Skeletal muscle satellite cell (primary cell): ENCODE results near the gene THTPA. TPM values are rescaled to one million over a fixed set of nuclear protein-coding genes. Genes with fewer than 3 reads are reported as not detected.

ENCODE experiments used
- H3K27me3 ChIP-seq: 2 replicates; pipeline ENCODE4 v1.7.0; 2013; ENCODE audit warnings: low read length; ENCODE audit not compliant: control insufficient read depth, insufficient read depth
- H3K36me3 ChIP-seq: 2 replicates; pipeline ENCODE4 v1.7.0; 2013; ENCODE audit warnings: mild to moderate bottlenecking, control low read depth, low read length; ENCODE audit not compliant: insufficient read depth
- H3K4me1 ChIP-seq: 2 replicates; pipeline ENCODE4 v1.7.0; 2013; ENCODE audit warnings: low read length; ENCODE audit not compliant: control insufficient read depth, insufficient read depth
- H3K4me2 ChIP-seq: 2 replicates; pipeline ENCODE4 v1.7.0; 2013; ENCODE audit warnings: mild to moderate bottlenecking, low read length
- H3K4me3 ChIP-seq: 2 replicates; pipeline ENCODE4 v1.7.0; 2013; ENCODE audit warnings: low read length
- H3K9ac ChIP-seq: 2 replicates; pipeline ENCODE4 v1.7.0; 2013; ENCODE audit warnings: mild to moderate bottlenecking, low read depth, low read length, moderate library complexity
- H3K9me3 ChIP-seq: replicated peaks from 2 replicates; pipeline ENCODE4 v1.7.0; 2013; ENCODE audit warnings: mild to moderate bottlenecking, control low read depth, low read length
- total RNA-seq: library from RNA; depleted of rRNA; stranded (reverse); fragments of >200 nt; gene quantifications from 2 replicates; pipeline ENCODE4 v1.2.3, GENCODE V29; 2012; rRNA removed

THTPA gene
- 16.2 and 16.5 TPM in 2 replicates for total RNA-seq

- Histone ChIP-seq H3K9me3 (no peaks in the 10 kb centered on the region), H3K4me2 (peak within 1 kb of the TSS; percentile 94), H3K4me1 (peaks cover 23% of the 10 kb centered on the region), H3K4me3 (peak within 1 kb of the TSS; percentile 99), H3K27me3 (no peaks in the 10 kb centered on the region), H3K36me3 (peaks cover 7% of the 10 kb centered on the region), H3K9ac (peak within 1 kb of the TSS; percentile 89)
These were observed at the start of gene THTPA for GRCh38 chr14:23555882-23556699. Gene THTPA (plus strand): TSS chr14:23556271. CDS start chr14:23556758, 487 bp downstream.

- Histone ChIP-seq H3K4me1 (no peaks in the 10 kb centered on the region), H3K27me3 (peaks cover 8% of the 10 kb centered on the region), H3K9me3 (no peaks in the 10 kb centered on the region), H3K4me3 (no peak overlapping the region), H3K9ac (no peak overlapping the region), H3K36me3 (no peaks in the 10 kb centered on the region), H3K4me2 (no peak overlapping the region)
These were observed 43.9 kb upstream of the THTPA start for GRCh38 chr14:23512156-23512555.

- Histone ChIP-seq H3K9me3 (no peaks in the 10 kb centered on the region), H3K4me1 (no peaks in the 10 kb centered on the region), H3K36me3 (no peaks in the 10 kb centered on the region), H3K9ac (no peak overlapping the region), H3K4me3 (no peak overlapping the region), H3K4me2 (no peak overlapping the region), H3K27me3 (peaks cover 8% of the 10 kb centered on the region)
These were observed 42.9 kb upstream of the THTPA start for GRCh38 chr14:23513005-23513817.

DNA sequence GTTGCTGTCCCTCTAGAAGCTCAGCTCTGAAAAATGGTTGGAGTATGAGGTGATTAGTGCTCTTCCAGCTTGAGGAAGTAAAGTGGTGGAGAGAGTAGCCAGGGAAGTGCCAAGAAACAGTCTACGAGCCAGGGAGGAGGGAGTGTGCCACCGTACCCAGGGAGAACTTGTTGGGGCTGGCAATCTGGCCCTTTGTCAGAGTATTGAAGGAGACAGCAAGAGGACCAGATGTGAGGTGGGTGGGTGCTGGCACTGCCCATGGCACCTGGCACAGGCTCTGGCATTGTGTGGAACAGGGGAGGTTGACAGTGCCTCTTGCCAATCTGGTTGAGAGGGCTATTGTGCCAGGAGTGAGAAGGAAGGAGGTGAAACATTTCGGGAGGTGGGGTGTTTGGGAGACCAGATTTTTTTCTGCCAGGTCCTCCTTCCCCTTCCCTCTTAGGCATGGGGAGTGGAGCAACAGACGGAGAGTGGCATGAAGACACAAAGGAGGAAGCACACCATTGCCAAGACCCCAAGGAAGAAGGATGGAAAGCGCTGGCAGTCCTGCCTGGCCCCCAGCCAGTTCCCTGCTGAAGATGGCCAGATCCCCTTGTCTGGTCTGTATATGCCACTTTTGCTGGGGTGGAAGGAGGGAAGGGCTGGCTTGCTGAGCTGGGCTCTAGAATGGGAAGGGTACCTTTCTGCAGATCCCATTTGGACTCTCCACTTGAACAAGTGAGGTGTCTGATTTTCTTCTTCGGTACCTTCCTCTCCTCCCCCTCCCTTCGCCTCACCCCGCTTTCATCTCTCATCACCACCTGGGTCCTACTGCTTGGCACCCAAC, 42.0 kb upstream of the THTPA start:
- no peaks in the 10 kb centered on the region for H3K9me3 ChIP-seq
- H3K4me3 ChIP-seq: no peak overlapping the region
- H3K9ac ChIP-seq: no peak overlapping the region
- H3K4me2 ChIP-seq: no peak overlapping the region
- H3K27me3 ChIP-seq: peaks cover 8% of the 10 kb centered on the region
- H3K36me3 ChIP-seq: no peaks in the 10 kb centered on the region
- H3K4me1 ChIP-seq: no peaks in the 10 kb centered on the region

- Histone ChIP-seq H3K4me1 (no peaks in the 10 kb centered on the region), H3K4me2 (no peak overlapping the region)
These were observed 41.5 kb upstream of the THTPA start for GRCh38 chr14:23514644-23514957.

DNA sequence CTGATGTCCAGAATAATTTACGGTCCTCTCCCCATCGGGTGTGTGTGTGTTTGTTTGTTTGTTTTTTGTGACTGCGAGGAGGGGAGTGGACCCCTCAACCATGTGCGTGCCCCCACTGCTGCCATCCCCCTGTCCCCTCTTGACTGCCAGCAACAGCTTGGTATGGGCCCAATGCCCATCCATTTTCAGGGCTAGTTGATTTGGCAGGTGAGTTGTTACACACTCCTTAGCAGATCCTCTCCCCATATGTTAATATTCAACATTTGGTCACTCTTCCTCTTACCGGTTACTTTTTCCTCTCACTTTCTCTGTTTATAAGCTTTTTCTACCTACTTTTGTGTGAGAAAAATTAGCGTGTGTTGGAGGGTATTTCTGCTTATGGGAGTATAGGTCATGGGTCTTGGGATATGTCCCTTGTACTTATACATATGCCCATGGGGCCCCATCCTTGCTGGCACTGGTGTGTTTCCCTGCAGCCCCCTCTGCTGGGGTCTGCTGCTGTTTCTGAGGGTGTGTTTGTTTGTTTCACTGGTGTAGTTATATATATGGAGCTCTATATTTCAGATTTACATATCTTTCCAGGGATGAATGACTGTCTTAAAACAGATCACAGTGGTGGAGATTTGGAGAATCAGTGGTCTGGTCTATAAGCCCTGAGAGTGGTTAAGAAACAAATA, 38.3 kb upstream of the THTPA start:
- H3K4me3 ChIP-seq: no peak overlapping the region
- H3K27me3 ChIP-seq: peaks cover 8% of the 10 kb centered on the region
- H3K9me3 ChIP-seq: no peaks in the 10 kb centered on the region
- H3K9ac ChIP-seq: no peak overlapping the region
- H3K4me1 ChIP-seq: no peaks in the 10 kb centered on the region
- no peaks in the 10 kb centered on the region for H3K36me3 ChIP-seq
- H3K4me2 ChIP-seq: no peak overlapping the region

More at GRCh38 chr14:23514644-23514957, 41.5 kb upstream of the THTPA start:
- Histone ChIP-seq H3K4me3 (no peak overlapping the region), H3K27me3 (peaks cover 8% of the 10 kb centered on the region), H3K9ac (no peak overlapping the region), H3K36me3 (no peaks in the 10 kb centered on the region), H3K9me3 (no peaks in the 10 kb centered on the region)

DNA sequence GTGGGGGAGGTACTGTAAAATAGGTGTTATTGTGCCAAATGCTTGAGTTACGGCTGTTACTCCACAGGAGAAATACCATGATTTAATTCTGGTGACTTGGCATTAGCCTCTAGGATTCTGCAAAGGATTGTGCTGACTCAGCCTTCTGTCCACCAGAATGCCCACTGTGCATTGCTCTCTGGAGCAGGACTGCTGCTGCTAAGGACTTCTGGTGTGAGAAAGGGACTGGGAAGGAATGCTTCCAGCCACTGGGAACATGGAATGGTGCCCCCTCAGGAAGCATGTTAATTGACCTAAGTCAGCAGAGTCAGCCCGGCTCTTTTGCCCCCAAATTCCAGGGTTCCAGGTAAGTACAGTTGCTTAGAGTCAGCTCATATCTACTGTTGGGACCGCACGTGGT, 37.4 kb upstream of the THTPA start:
- H3K36me3 ChIP-seq: no peaks in the 10 kb centered on the region
- H3K4me1 ChIP-seq: no peaks in the 10 kb centered on the region
- H3K4me2 ChIP-seq: no peak overlapping the region
- H3K9me3 ChIP-seq: no peaks in the 10 kb centered on the region
- H3K4me3 ChIP-seq: no peak overlapping the region
- no peak overlapping the region for H3K9ac ChIP-seq
- peaks cover 2% of the 10 kb centered on the region for H3K27me3 ChIP-seq

DNA sequence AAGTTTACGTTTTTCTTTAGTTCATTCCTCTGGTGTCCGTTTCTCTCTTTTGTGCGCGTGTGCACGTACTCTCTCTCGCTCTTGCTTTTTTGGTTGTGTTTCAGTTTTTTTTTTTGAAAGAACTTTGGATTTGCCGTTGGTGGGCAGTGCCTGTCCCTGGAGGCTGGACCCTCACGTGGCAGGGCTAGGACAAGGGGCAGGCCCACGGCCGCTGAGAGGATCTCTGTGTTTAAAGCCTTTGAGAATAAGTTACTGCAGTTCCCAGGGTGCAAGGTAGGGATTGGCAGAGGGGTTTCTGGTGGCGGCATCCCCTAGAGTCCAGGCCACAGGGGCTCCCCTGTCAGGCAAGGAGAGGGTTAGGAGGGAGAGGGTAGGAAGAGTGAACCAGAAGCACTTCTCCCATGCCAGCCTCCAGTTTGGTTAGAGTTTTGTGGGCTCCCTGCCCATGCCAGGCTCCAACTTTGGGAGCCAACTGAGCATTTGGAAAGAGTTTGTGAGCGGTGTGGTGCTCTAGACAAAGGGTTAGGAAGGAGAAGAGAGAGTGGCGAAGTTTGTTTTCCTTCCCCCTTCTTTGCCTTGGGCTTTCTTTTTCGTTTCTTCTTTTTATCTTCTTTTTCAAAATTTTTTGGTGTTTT, 35.1 kb upstream of the THTPA start:
- no peaks in the 10 kb centered on the region for H3K36me3 ChIP-seq
- no peaks in the 10 kb centered on the region for H3K27me3 ChIP-seq
- no peaks in the 10 kb centered on the region for H3K9me3 ChIP-seq
- H3K4me3 ChIP-seq: no peak overlapping the region
- no peak overlapping the region for H3K9ac ChIP-seq
- no peaks in the 10 kb centered on the region for H3K4me1 ChIP-seq
- H3K4me2 ChIP-seq: no peak overlapping the region

DNA sequence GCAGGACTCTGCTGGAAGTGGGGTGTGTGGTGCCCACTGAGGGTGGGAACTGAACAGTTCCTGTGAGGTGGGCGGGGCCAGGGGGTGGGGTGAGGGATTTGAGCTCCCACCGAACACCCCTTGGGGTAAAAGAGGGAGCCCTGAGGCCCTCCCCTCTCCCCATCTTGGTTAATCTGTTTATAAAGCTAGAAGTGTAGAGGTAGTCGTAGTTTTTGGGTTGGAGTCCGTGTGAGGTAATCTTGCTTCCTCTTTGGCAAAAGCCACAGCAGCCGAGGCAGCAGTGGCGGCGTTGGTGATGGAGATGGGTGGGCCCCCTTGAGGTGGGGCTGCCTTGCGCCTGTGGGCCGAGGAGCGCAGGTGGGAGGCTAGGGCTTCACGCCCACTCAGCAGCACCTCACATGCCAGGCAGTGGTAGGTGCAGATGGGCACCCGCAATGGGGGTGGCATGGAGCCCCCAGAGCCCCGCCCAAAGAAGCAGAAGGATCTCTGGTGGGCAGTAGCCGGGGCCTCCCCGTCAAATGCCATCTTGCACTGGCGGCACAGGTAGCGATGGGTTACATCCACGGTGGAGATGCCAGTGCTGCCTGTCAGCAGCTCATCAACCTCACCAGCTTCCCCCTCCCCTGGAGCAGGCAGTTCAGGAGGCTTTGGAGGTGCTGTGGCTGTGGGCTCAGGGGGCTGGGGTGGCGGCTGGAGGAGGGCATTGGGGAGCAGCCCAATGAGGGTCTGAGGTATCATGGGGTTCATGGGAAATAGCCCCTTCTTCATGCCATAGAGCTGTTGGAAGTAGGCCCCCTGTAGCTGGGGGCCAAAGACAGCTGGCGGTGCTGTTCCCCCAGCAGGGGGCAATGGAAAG, 34.1 kb upstream of the THTPA start:
- H3K36me3 ChIP-seq: no peaks in the 10 kb centered on the region
- H3K4me2 ChIP-seq: no peak overlapping the region
- no peak overlapping the region for H3K9ac ChIP-seq
- no peaks in the 10 kb centered on the region for H3K9me3 ChIP-seq
- no peaks in the 10 kb centered on the region for H3K4me1 ChIP-seq
- H3K4me3 ChIP-seq: no peak overlapping the region
- no peaks in the 10 kb centered on the region for H3K27me3 ChIP-seq

DNA sequence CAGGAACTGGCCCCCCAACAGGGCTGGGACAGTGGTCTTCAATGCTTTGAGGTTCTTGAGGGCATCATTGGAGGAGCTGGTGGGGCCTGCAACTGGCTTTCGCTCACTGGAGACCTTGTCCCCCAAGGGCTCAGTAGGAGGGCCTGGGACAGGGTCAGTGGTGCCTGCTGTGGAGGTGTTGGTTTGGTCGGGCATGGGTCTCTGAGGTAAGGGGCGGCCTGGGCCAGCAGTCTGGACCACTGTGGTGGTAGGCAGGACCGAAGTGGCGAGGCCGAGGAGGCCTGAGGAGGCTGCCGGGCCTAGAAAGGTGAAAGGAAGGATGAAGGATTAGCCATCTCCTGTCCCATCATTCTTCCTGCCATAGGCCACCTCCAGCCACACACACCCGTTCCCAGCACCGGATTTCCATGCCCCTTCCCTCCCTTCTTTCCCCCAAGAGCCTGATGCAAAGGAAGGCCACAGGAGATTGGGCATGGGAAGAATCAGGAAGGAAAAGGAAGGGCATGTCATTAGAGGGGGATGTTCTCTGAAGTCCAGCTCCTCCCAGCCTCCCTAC, 33.4 kb upstream of the THTPA start:
- H3K4me1 ChIP-seq: no peaks in the 10 kb centered on the region
- no peaks in the 10 kb centered on the region for H3K9me3 ChIP-seq
- no peak overlapping the region for H3K4me3 ChIP-seq
- H3K4me2 ChIP-seq: no peak overlapping the region
- H3K9ac ChIP-seq: no peak overlapping the region
- H3K27me3 ChIP-seq: no peaks in the 10 kb centered on the region
- H3K36me3 ChIP-seq: no peaks in the 10 kb centered on the region
